UCSD-AML1 (cell line): ENCODE results near the gene DUSP16.

Experiments
- DNase-seq: peaks from one replicate; lab custom pipeline; 2025; ENCODE audit not compliant: unreplicated experiment; lab: John Stamatoyannopoulos, UW

Gene DUSP16

DNA sequence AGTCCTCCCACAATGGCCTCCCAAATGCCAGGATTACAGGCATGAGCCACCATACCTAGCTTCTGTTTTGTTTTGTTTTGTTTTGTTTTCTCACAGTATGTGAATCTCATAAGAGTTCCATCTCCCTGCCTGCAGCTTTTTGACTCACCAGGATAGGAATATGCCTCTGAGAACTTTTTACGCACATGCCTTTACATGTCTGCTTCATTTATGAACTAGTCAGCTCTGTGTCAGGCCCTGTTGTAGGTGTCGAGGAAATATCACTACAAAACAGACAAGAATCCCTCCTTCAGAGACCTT lies 116.8 kb downstream of the DUSP16 start:
- no peak for DNase-seq

DNA sequence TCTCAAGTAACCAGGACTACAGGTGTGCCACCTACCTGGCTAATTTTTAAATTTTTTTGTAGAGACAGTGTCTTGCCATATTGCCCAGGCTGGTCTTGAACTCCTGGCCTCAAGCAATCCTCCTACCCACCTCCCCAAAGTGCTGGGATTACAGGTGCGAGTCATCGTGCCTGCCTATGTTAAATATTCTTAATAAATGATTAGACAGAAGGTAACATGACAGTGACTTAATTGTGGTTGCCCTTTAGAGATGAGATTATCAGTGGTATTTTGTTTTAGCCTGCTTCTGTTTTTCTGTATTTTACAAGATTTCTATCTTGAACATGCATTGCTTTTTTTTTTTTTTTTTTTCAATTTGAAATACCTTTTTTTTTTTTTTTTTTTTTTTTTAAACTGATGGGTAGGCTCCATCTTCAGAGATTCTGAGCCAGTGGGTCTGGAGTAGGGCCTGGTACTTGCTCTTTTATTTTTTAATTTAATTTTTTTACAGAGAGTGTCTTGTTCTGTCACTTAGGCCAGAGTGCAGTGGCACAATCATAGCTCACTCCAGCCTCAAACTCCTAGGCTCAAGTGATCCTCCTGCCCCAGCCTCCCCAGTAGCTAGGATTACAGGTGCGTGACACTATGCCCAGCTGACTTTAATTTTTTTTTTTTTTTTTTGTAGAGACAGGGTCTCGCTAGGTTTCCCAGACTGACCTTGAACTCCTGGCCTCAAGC lies 117.3 kb downstream of the DUSP16 start:
- no peak for DNase-seq

DNA sequence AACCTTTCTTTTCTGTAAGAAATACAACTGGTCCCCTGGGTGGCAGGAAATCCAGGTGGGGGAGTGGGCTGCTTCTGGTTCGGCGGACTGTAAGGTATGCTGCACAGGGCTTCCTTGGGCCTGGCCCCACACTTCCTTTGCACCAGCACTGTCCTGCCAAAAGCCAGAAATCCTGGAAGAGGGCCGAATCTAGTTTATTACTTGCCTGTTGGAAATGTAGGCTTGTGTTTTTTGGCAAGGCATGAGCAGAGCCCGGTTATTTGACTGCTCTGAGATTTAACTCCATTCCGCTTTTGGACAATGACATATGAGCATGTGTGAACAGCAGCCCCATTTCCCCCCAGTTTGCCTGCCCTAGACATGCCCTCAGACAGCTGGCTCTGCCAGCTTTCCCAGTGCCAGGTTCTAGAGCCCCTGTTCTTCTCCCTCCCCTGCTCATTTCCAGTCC lies 119.2 kb downstream of the DUSP16 start:
- DNase-seq, result no peak

DNA sequence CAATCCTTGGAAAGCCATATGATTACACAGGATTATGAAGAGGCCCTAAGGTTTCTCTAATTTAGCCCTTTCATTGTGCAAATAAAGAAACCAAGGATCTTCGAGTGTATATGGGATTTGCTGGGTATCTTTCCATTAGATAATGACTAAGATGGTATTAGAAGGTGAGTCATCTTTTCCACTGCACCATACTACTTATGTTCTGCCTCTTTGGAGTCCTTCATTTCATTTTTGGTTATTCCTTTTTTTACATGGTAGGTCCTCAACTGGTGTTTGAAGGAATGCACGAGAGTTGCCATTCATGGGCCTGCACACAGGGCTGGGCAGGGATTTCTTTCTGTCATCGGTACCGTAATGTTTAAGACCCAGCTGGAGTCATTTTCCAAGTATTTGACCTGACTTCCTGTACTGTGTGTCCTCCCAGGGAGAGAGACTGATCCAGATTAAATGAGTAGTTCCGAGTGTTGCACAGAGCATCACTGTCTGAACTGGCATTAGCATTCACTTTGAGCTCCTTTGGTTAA lies 120.1 kb downstream of the DUSP16 start:
- no peak for DNase-seq

DNA sequence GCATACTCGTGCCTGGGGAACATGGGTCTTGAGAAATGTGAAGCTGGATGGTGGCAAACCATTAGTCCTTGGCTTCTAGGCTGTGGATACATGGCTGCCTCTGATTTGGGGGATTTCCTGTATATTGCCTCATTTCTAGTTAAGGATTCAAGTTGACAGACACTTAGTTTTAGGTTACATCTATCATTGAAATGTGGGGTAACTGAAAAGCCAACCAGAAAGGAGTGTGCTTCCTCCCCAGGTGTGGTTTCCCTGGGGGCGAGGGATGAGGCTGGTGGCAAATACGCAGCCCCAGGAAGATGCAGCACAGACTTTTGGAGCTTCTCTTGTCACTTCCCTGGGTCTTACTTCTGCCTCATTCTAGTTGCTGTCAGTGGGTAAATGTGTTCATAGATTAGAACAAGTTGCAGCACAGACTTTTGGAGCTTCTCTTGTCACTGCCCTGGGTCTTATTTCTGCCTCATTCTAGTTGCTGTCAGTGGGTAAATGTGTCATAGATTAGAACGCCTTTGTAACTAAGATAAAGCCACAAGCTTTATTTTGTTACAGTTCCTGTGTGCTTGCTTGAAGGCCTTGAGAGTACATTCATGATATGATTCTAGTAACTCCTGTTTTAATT lies 120.7 kb downstream of the DUSP16 start:
- no peak for DNase-seq

DNA sequence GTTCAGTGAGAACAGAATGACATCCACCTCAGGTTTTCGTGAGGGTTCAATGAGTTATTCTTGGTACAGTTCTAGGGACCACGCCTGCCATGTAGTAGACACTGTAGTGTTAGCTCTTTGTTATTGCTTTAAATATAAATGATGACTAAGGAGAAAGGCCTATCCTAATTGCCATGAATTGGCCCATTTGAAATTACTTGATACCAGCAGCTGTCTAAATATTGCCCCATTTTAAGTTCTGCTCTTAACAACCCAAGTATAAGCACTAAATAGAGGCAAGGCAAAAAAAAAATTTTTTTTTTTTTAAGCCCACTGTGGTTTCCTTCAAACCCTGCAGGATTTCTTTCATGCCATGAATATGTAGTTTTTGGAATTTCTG lies 121.2 kb downstream of the DUSP16 start:
- DNase-seq, result no peak

DNA sequence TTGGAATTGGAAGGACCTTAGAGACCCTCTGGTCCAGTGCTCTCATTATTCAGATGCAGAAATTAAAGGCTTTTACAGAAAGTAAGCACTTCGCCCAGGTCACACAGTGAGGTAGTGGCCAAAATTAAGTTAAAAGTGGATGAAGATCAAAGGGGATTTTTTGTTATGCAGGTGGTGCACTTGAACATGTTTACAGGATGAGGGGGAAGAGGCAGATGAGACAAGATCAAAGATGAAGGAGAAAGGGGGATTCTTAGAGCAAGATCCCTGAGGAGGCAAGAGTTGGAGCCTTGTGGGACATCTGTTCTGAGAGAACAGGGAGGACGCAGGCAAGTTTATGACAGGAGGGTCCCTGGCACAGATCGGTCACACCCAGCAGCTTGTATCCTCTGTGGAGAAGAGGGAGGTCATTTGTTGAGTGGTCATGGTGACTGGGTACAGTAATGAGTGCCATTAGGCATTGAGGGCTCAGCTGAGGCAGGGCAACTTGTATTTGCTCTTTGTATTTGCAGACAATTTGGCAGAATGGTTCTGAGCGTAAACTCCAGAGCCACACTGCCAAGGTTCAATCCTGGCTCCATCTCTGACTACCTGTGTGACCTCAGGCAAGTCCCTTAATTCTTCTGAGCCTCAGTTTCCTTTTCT lies 121.8 kb downstream of the DUSP16 start:
- no peak for DNase-seq

DNA sequence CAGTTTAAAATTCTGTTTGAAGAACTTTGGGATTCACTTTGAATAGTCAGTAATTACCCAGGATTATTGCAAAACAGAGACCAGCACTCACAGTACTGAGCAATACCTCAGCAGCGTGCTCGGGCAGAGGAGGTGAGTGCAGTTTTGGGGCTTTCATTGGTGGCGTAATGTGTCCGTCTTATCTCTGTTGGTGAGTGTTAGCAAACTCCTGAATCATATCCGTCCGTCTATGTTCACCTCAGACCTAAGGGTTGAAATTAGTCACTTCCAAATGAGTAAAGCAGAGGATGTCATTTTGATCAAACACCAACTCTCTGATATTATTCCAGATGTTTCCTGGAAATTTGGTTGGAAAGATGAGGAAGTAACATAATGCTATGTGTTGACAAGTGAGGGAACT lies 123.0 kb downstream of the DUSP16 start:
- peak; percentile 25 for DNase-seq

DNA sequence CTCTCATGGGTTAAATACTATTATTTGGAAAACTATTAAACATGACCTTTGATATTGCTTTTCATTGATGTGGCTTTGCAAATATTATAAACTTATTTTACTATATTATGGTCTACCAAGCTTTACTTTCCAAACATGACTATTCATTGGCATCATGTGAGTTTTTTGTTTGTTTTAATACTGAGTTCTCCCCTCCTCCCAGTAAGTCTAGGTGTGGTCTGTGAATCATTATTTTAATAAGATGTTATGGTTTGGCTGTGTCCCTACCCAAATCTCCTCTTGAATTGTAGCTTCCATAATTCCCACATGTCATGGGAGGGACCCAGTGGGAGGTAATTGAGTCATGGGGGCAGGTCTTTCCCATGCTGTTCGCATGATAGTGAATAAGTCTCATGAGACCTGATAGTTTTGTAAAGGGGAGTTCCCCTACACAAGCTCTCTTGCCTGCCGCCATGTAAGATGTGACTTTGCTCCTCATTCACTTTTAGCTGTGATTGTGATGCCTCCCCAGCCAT lies 125.8 kb downstream of the DUSP16 start:
- DNase-seq, result no peak

DNA sequence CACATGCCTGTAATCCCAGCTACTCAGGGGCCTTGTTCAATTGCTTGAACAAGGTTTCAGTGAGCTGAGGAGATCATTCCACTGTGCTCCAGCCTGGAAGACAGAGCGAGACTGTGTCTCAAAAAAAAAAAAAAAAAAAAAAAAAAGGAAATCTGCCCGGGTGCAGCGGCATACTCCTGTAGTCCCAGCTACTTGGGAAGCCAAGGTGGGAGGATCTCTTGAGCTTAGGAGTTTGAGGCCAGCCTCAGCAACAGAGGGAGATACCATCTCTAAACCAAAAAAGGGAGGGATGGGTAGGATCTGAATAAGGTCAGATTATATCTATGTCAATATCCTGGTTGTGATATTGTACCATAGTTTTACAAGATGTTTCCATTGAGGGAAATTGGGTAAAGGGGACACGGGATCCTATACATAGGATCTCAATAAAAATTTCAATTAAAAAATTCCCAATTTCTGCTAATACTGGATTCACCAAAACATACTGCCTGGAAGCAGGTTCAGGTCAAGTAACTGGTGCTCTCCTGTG lies 129.4 kb downstream of the DUSP16 start:
- no peak for DNase-seq

DNA sequence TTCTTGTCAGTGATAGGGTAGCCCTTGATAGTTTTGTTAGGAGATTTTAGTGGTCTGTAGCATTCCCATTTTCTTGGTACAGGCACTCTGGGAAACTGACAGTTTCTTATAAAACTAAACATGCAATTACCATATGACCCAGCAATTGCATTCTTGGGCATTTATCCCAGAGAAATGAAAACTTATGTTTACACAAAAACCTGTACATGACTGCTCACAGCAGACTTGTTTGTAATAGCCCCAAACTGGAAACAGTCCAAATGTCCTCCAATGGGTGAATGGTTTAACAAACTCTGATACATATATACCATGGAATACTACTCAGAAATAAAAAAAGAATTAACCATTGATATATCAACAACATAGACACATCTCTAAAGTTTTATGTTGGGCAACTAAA lies 130.3 kb downstream of the DUSP16 start:
- DNase-seq, result no peak

DNA sequence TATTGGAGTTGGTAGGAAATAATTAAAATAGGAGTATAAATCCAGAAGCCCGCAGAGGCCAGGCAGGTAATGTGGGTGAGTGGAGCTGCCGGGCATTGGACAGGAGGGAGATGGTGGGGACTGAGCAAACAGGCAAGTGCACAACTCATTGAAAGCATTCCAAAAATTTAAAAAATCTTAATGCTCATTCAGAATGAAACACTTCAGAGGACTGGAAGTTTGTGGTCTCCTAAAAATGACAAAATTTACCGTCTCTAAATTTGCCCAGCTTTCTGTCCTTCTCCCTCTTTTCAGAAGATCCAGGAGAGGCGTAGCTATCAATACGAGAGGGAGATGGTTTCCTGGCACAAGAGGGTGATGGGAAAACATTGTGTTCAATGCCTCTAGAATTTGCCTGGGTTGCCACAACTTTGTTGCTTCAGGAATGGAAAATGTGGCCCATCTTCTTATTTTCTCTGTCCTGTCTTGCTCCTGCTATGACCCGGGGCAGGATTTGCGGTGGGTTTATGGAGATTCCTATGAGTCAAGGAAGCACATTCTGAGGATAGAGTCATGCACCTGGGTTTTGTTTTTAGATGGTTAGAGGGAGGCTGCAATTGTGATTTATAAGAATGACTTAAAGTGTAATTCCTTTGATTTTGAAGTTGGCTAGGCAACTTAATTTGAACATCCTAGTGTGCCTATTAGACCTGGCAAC lies 133.6 kb downstream of the DUSP16 start:
- DNase-seq, result no peak

DNA sequence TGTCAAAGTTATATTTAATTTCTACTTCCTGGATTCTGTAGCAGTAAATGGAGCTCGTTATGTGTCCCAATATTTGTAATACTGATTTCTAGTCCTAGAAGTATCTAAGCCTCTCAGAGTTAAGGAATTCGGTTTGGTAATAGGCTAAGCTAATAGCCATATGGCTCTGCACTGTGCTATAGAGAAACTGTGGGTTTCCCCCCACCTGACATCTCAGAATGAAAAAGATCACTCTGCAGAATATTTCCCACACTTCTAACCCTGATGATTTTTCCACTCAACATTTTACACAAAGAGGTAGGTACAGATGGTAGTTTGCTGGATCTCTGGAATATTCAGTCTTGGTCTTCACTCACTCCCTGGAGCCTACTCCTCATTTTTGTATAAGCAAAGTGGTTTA lies 134.6 kb downstream of the DUSP16 start:
- DNase-seq, result no peak

DNA sequence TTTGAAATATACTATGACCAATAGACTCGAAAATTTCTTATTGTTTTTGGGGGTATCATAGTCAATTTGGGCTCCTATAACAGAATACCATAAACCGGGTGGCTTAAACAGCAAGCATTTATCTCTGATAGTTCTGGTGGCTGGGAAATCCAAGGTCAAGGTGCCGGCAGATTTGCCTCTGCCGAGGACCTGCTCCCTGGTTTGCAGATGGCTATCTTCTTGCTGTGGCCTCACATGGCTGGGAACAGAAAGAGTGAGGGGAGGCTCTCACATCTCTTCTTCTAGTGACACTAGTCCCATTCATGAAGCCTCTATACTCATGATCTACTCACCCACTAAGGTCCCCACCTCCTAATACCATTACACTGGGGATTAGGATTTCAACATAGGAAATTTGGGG lies 135.1 kb downstream of the DUSP16 start:
- no peak for DNase-seq

DNA sequence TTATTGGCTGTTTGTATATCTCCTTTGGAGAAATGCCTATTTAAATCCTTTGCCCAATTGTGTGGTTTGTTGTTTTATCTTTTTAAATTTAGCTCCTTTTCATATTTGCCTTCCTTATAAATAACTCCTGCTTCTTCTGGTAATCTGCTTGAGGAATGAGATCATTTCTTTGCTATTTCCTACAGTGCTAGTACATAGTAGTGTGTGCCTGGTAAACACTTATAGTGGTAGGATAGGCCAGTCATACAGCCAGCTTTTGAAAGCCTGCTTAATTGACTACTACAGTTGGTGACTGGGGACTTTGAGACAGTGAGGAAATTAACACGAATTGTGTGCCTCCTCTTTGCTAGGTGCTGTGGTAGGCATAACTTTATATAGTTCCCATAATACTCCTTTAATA lies 137.0 kb downstream of the DUSP16 start:
- DNase-seq, result no peak

DNA sequence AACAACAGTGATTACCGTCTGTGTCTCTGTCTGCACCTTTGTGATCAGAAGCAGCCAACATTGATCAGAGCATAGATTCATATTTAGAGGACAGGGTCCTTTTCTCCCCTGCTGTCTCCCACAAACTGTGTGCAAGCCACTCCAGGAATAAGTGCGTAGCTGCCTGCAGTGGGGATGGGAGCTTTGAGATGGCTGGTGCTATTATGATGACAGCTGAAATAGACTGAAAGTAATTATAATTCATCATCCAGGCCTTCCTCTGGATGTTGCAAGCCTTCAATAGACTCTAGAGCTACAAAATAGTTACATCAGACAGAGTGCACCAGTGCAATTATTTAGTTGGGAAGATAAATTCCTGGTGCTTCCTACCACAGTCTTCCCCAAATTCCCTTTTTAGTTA lies 137.7 kb downstream of the DUSP16 start:
- no peak for DNase-seq
